ENCODE data around the gene MRPL39.
"Not testable (repeated sequence)": the region's sequence is repeated elsewhere in the genome, so short reads cannot be mapped to it uniquely, and the experiment has no call there.

Gene MRPL39

GRCh38 chr21:25607151-25608043 lies at the start of gene MRPL39:
Gene MRPL39 (minus strand): TSS chr21:25607481. CDS start chr21:25607475, 6 bp downstream.
- peak; percentile 91 for DNase-seq

- no peak for DNase-seq
These were observed 49.1 kb upstream of the MRPL39 start for GRCh38 chr21:25656412-25656811.

- no peak for DNase-seq
These were observed 41.9 kb upstream of the MRPL39 start for GRCh38 chr21:25649146-25649545.

GRCh38 chr21:25647647-25648046 lies 40.4 kb upstream of the MRPL39 start:
- no peak for DNase-seq

- DNase-seq: no peak
These were observed 39.2 kb upstream of the MRPL39 start for GRCh38 chr21:25646474-25646873.

GRCh38 chr21:25643486-25643885 lies 36.2 kb upstream of the MRPL39 start:
- no peak for DNase-seq

GRCh38 chr21:25640943-25641292 lies 33.6 kb upstream of the MRPL39 start:
- DNase-seq: no peak

GRCh38 chr21:25640202-25640942 lies 33.1 kb upstream of the MRPL39 start:
- DNase-seq: peak; percentile 17

GRCh38 chr21:25639551-25640201 lies 32.4 kb upstream of the MRPL39 start:
- DNase-seq: peak; percentile 30

- DNase-seq: peak; percentile 31
These were observed 31.6 kb upstream of the MRPL39 start, which contains the start of gene JAM2 for GRCh38 chr21:25638660-25639550. Gene JAM2 (plus strand): TSS chr21:25639258. CDS start chr21:25639822, 564 bp downstream.

GRCh38 chr21:25637851-25638659 lies 30.8 kb upstream of the MRPL39 start:
- DNase-seq: no peak

GRCh38 chr21:25636727-25637126 lies 29.4 kb upstream of the MRPL39 start:
- no peak for DNase-seq

- no peak for DNase-seq
These were observed 28.0 kb upstream of the MRPL39 start for GRCh38 chr21:25635310-25635709.

GRCh38 chr21:25632296-25632695 lies 25.0 kb upstream of the MRPL39 start:
- DNase-seq: no peak

GRCh38 chr21:25626757-25627156 lies 19.5 kb upstream of the MRPL39 start:
- peak; percentile 5 for DNase-seq

- DNase-seq: not testable (repeated sequence)
These were observed 18.7 kb upstream of the MRPL39 start for GRCh38 chr21:25625776-25626555.

GRCh38 chr21:25625036-25625435 lies 17.8 kb upstream of the MRPL39 start:
- no peak for DNase-seq

GRCh38 chr21:25624511-25624910 lies 17.2 kb upstream of the MRPL39 start:
- DNase-seq: no peak

- DNase-seq: no peak
These were observed 11.9 kb upstream of the MRPL39 start for GRCh38 chr21:25619198-25619597.

GRCh38 chr21:25615880-25616279 lies 8.6 kb upstream of the MRPL39 start:
- DNase-seq: no peak

- no peak for DNase-seq
These were observed 7.2 kb upstream of the MRPL39 start for GRCh38 chr21:25614441-25614840.
